Suprapubic skin (tissue), 4 donors: Measurements from ENCODE around the gene PCDHA9.

Source experiments
- POLR2A ChIP-seq, 2 donors: fragments of 450-650 bp; IDR thresholded peaks; one replicate each; pipeline ENCODE4 v1.6.1; 2017; ENCODE audit warnings: antibody characterized with exemption in 2 of 2, mild to moderate bottlenecking in 2 of 2, moderate library complexity in 2 of 2
- POLR2AphosphoS5 ChIP-seq, 3 donors: sonication (generic); formaldehyde crosslinking; IDR thresholded peaks; one replicate each; pipeline ENCODE4 v1.6.1; 2017; ENCODE audit warnings: antibody characterized with exemption in 3 of 3
- TF ChIP-seq, protein P1 (sequence below), 2 donors: fragments of 200-600 bp in 1 of 2; fragments of 450-650 bp in 1 of 2; sonication (generic) in 1 of 2; IDR thresholded peaks; one replicate each; pipeline ENCODE4 v1.5.1; 2016 to 2019; ENCODE audit warnings: antibody characterized with exemption in 2 of 2, mild to moderate bottlenecking in 1 of 2, moderate library complexity in 1 of 2

DNA sequence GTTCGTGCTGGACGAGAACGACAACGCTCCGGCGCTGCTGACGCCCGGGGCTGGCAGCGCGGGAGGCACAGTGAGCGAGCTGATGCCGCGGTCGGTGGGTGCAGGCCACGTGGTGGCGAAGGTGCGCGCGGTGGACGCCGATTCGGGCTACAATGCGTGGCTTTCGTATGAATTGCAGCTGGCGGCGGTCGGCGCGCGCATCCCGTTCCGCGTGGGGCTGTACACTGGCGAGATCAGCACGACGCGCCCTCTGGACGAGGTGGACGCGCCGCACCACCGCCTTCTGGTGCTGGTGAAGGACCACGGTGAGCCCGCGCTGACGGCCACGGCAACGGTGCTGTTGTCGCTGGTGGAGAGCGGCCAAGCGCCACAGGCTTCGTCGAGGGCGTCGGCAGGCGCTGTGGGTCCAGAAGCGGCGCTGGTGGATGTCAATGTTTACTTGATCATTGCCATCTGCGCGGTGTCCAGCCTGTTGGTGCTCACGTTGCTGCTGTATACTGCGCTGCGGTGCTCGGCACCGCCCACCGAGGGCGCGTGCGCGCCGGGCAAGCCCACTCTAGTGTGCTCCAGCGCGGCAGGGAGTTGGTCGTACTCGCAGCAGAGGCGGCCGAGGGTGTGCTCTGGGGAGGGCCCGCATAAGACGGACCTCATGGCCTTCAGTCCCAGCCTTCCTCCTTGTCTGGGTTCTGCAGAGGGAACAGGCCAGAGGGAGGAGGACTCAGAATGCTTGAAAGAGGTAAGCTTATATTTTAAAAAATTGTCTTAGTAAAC is 35.9 kb downstream of the PCDHA9 start:
- TF ChIP-seq, protein P1, sequence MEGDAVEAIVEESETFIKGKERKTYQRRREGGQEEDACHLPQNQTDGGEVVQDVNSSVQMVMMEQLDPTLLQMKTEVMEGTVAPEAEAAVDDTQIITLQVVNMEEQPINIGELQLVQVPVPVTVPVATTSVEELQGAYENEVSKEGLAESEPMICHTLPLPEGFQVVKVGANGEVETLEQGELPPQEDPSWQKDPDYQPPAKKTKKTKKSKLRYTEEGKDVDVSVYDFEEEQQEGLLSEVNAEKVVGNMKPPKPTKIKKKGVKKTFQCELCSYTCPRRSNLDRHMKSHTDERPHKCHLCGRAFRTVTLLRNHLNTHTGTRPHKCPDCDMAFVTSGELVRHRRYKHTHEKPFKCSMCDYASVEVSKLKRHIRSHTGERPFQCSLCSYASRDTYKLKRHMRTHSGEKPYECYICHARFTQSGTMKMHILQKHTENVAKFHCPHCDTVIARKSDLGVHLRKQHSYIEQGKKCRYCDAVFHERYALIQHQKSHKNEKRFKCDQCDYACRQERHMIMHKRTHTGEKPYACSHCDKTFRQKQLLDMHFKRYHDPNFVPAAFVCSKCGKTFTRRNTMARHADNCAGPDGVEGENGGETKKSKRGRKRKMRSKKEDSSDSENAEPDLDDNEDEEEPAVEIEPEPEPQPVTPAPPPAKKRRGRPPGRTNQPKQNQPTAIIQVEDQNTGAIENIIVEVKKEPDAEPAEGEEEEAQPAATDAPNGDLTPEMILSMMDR (IDR thresholded peaks at IDR 0.05): no peak
- no peak for TF ChIP-seq POLR2AphosphoS5 (IDR thresholded peaks at IDR 0.05)
- TF ChIP-seq POLR2A (IDR thresholded peaks at IDR 0.05): no peak
